ENCODE measurements around the gene PYM1. TPM values are rescaled to one million over a fixed set of nuclear protein-coding genes. Genes with fewer than 3 reads are reported as not detected.

PYM1 gene
- total and polyA plus RNA-seq, 2 of the 13 experiments (the other 11 are each of a cell fraction or from before 2014, with no cell fraction given): 44.0 to 51.8 TPM

DNA sequence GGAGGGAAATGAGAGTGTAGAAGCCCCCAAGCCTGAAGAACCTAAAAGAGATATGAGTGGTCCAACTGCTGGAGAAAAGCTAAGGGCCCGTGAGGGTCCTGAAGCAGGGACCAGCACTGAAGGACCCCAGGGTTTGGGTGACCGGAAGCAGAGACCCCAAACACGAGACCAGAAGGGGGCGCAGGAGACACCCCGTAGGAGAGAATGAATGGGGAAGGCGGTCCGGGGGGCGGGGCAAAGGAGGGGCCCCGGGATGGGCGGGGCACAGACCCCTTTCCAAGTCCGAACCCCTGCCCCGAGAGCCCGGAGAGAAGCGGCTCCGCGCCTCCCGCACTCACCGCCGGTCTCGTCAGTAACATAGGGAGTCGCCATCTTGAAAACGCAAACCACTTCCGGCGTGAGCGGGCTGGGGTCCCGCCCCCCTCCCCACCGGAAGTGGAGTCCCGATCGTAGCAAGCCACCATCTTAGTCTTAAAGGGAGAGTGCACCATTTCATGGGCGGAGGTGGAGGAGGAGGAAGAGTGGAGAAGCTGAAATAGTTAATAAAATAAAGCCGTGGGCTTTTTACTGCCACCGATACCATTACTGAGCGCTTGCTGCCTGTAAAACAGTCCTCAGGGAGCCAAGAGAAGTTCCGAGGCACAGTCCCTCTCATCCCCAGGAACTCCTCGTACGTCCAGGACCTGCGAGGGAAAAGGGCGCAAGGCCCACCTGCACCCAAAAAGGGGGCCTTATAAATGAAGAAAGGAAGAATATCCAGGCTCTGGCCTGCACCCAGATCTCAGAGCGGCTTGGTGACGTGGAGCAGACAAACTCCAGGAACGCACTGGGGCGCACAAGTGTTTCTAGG lies 731 bp downstream of the PYM1 start (continued):
- TF ChIP-seq HNF1A (IDR thresholded peaks at IDR 0.05; ENCODE audit: low read depth) (no peak), HNF1A (CRISPR knock-in tag; IDR thresholded peaks at IDR 0.05; ENCODE audit: borderline replicate concordance) (no peak), PLSCR1 (CRISPR knock-in tag; IDR thresholded peaks at IDR 0.05; ENCODE audit: borderline replicate concordance) (no peak), ZBTB40 (IDR thresholded peaks at IDR 0.05) (peak; percentile 49), ZBTB40 (CRISPR knock-in tag; IDR thresholded peaks at IDR 0.05) (peak; percentile 27; the same call in 1 of the 2 replicates), TP53 (CRISPR knock-in tag; conservative IDR thresholded peaks at IDR 0.05) (no peak; the same call in 1 of the 2 replicates), ZNF44 (CRISPR knock-in tag; IDR thresholded peaks at IDR 0.05) (no peak), HMG20B (CRISPR knock-in tag; conservative IDR thresholded peaks at IDR 0.05) (no peak), CENPX (CRISPR knock-in tag; IDR thresholded peaks at IDR 0.05) (no peak), ZBTB3 (CRISPR knock-in tag; IDR thresholded peaks at IDR 0.05; ENCODE audit: borderline replicate concordance, low read depth) (no peak), MNT (IDR thresholded peaks at IDR 0.05) (no peak), HNRNPLL (IDR thresholded peaks at IDR 0.05; ENCODE audit: low read depth, low read length, poor library complexity, severe bottlenecking) (no peak), ZBTB7B (CRISPR knock-in tag; IDR thresholded peaks at IDR 0.05) (peak; percentile 94)

Measured in HepG2 (cell line).